Measurements from ENCODE around the gene SPG7.

Gene SPG7

DNA sequence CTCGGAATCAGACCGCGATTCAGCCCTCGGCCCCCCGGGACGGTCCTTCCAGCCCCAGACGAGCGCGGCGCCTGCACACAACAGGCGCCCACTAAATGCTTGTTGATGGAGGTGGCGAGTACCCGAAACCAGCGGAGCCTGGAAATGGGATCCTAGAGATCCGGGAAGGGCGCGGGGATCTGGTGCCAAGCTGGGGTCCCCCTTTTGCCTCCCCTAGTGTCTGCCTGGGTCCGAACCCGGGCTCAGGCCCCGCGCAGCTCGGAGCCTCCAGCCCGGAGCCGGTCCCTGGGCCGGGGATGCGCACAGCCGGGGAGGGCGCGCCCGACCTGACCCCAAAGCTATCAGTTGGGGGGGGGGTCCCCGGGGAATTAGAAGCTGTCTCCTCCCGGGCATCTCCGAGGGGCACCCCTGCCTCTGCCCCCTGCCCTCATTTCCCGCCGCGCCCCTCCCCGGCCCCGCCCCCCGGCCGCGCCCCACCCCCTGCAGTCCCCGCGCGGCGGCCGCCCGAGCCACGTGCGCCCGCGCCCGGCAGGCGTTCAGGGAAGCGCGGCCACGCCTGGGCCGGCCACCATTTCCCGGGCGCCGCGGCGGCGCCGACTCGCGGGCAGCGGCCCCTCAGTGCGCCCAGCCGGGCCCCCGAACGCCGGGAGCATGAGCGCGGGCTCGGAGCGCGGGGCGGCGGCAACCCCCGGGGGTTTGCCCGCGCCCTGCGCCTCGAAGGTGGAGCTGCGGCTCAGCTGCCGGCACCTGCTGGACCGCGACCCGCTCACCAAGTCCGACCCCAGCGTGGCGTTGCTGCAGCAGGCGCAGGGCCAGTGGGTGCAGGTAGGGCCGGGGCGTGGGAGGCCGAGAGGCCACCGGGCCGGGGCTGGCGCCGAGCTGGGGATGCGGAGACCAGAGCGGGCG, 67.3 kb downstream of the SPG7 start, which contains the start of gene CPNE7:
CPNE7 (plus strand) TSS at position 512 of the 906 bp plus-strand sequence; CDS start at position 652, 140 bp downstream.
- Histone ChIP-seq H3K4me3 (ENCODE audit: low read depth, low read length) (peak within 1 kb of the TSS; percentile 56), H3K27ac (no peak within 1 kb of the TSS), H3K27me3 (replicated peaks) (no peaks in the 10 kb centered on the region), H3K36me3 (replicated peaks) (no peaks in the 10 kb centered on the region)
- in situ Hi-C loops (cut with HindIII; ENCODE audit: low pct_ligation_motif_present, low sequenced_read_pairs), result no loop called here
- TF ChIP-seq, protein P1, sequence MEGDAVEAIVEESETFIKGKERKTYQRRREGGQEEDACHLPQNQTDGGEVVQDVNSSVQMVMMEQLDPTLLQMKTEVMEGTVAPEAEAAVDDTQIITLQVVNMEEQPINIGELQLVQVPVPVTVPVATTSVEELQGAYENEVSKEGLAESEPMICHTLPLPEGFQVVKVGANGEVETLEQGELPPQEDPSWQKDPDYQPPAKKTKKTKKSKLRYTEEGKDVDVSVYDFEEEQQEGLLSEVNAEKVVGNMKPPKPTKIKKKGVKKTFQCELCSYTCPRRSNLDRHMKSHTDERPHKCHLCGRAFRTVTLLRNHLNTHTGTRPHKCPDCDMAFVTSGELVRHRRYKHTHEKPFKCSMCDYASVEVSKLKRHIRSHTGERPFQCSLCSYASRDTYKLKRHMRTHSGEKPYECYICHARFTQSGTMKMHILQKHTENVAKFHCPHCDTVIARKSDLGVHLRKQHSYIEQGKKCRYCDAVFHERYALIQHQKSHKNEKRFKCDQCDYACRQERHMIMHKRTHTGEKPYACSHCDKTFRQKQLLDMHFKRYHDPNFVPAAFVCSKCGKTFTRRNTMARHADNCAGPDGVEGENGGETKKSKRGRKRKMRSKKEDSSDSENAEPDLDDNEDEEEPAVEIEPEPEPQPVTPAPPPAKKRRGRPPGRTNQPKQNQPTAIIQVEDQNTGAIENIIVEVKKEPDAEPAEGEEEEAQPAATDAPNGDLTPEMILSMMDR (IDR thresholded peaks at IDR 0.05; ENCODE audit: low read depth, low read length, missing control alignments), result no peak
- no peak for DNase-seq

DNA sequence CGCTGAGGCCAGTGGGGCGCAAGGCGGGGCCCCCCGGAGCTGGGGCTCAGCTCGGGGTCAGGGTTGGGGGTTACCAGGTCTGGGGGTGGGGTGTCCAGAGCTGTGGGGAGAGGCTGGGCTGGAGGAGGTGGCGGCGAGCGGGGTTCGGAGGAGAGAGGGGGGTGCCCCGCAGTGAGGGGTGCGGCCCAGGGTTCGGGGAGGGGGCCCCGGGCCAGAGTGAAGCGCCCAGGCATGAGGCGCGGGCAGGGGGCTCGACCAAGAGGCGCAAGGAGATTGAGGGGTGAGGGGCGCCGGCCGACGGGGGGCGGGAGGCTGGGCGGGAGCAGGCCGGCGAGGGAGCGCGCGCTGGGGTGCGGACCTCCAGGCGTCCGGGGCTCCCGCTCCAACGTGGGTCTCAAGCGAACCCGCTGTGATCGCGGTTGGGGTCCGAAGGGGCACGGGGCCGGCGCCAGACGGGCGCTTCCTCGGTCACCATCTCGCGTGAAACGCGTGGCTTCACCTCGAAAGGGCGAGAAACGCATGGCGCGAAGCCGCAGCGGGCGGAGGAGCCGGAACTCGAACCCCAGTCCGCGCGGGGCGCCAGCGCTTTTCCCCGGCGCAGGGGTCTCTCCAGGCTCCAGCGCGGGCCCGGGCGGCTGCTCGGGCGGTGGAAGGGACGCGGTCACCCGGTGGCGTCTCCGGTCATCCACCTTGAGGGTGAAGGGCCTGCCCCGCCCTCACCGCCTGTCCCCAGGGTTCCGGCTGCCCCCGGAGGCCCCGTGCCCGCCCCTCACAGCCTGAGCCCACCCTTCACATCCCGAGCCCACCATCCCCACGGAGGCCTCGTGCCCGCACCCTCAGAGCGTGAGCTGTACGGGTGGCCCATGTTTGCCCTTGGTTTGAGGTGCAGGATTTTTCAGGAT, 68.2 kb downstream of the SPG7 start:
- H3K27me3 ChIP-seq (replicated peaks), result no peaks in the 10 kb centered on the region
- no peaks in the 10 kb centered on the region for H3K36me3 ChIP-seq (replicated peaks)
- TF ChIP-seq, protein P1 (IDR thresholded peaks at IDR 0.05; ENCODE audit: low read depth, low read length, missing control alignments), result no peak
- DNase-seq, result no peak
- peak overlapping the region; percentile 56 for H3K4me3 ChIP-seq (ENCODE audit: low read depth, low read length)
- H3K27ac ChIP-seq, result no peak overlapping the region
- in situ Hi-C loops (cut with HindIII; ENCODE audit: low pct_ligation_motif_present, low sequenced_read_pairs), result no loop called here

DNA sequence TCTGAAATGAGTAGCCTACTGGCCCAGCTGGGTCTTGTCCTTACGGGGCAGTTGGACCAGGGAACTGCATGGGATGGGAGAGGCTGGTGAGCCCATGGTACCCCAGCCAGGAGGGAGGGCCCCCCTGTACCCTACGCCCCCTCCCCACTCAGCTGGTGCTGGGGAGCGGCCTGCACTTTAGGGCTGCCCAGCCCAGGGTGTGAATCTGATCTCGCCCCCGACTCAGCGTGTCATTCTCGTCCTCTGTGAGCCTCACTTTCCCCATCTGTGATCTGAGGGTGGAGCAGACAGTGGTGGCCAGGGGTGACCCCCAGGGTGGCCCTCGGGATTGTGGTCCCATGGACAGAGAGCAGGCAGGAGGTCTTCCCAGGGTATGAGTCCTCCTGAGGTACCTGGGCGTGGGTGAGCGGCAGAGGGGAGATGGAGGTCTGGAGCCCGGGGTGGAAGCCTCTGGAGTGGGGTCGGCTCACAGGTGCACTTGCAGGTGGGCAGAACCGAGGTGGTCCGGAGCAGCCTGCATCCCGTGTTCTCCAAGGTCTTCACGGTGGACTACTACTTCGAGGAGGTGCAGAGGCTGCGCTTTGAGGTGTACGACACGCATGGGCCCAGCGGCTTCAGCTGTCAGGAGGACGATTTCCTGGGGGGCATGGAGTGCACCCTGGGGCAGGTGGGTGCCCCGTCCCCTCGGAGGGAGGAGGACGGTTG, 69.0 kb downstream of the SPG7 start:
- Histone ChIP-seq H3K4me3 (ENCODE audit: low read depth, low read length) (peak overlapping the region; percentile 56), H3K27ac (no peak overlapping the region), H3K36me3 (replicated peaks) (no peaks in the 10 kb centered on the region), H3K27me3 (replicated peaks) (no peaks in the 10 kb centered on the region)
- in situ Hi-C loops (cut with HindIII; ENCODE audit: low pct_ligation_motif_present, low sequenced_read_pairs), result no loop called here
- no peak for DNase-seq
- TF ChIP-seq, protein P1 (IDR thresholded peaks at IDR 0.05; ENCODE audit: low read depth, low read length, missing control alignments), result no peak

DNA sequence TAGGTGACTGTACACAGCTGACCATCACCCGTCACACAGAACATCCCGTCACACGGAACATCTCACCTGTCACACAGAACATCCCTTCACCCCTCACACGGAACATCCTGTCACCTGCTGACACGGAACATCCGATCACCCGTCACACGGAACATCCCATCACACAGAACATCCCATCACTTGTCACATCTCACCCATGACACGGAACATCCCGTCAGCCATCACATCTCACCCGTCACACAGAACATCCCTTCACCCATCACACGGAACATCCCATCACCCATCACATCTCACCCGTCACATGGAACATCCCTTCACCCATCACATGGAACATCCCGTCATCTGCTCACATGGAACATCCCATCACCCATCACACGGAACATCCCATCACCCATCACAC, 71.1 kb downstream of the SPG7 start:
- TF ChIP-seq, protein P1 (IDR thresholded peaks at IDR 0.05; ENCODE audit: low read depth, low read length, missing control alignments), result no peak
- Histone ChIP-seq H3K36me3 (replicated peaks) (no peaks in the 10 kb centered on the region), H3K27me3 (replicated peaks) (no peaks in the 10 kb centered on the region), H3K27ac (no peak overlapping the region), H3K4me3 (ENCODE audit: low read depth, low read length) (no peak overlapping the region)
- no peak for DNase-seq
- in situ Hi-C loops (cut with HindIII; ENCODE audit: low pct_ligation_motif_present, low sequenced_read_pairs), result no loop called here

GRCh38 chr16:89581045-89581695, 73.0 kb downstream of the SPG7 start:
- Histone ChIP-seq H3K36me3 (replicated peaks) (no peaks in the 10 kb centered on the region), H3K27me3 (replicated peaks) (no peaks in the 10 kb centered on the region), H3K27ac (peak overlapping the region; percentile 88), H3K4me3 (ENCODE audit: low read depth, low read length) (no peak overlapping the region)
- in situ Hi-C loops (cut with HindIII; ENCODE audit: low pct_ligation_motif_present, low sequenced_read_pairs), result no loop called here
- TF ChIP-seq, protein P1 (IDR thresholded peaks at IDR 0.05; ENCODE audit: low read depth, low read length, missing control alignments), result no peak
- peak; percentile 99 for DNase-seq
